Stimulated activated effector memory CD8-positive, alpha-beta T cell treated with anti-CD3 and anti-CD28 coated beads, Interleukin-12 subunit alpha, Interleukin-12 subunit beta, amount 100 ng/mL, for 72 hours (primary cell): Measurements from ENCODE around the gene HNRNPA3.
A peak's percentile ranks its signal among the peaks of the same experiment; 100 is the strongest.
"Not testable (repeated sequence)": the region's sequence is repeated elsewhere in the genome, so short reads cannot be mapped to it uniquely, and the experiment has no call there.

ENCODE experiments used
- ATAC-seq: fragments of 150-1000 bp; cut with Tn5 transposase; 2 replicates; pipeline ENCODE4 v1.10.0; 2021
- DNase-seq, 2 donors: peaks; one replicate each; pipeline ENCODE4 v3.0.0; 2021 to 2022; ENCODE audit warnings: low spot score in 2 of 2
- H3K27ac Mint-ChIP-seq: one replicate; pipeline ENCODE4 v1.8.0; 2022; ENCODE audit warnings: mild to moderate bottlenecking, mixed read lengths
- H3K36me3 Mint-ChIP-seq: one replicate; pipeline ENCODE4 v1.8.0; 2022; ENCODE audit warnings: mild to moderate bottlenecking, mixed read lengths
- H3K4me1 Mint-ChIP-seq: one replicate; pipeline ENCODE4 v1.8.0; 2022; ENCODE audit warnings: mixed read lengths
- H3K4me3 Mint-ChIP-seq: one replicate; pipeline ENCODE4 v1.8.0; 2022; ENCODE audit warnings: mild to moderate bottlenecking, mixed read lengths
- H3K9me3 Mint-ChIP-seq: one replicate; pipeline ENCODE4 v1.8.0; 2022; ENCODE audit warnings: mixed read lengths

The HNRNPA3 gene

DNA sequence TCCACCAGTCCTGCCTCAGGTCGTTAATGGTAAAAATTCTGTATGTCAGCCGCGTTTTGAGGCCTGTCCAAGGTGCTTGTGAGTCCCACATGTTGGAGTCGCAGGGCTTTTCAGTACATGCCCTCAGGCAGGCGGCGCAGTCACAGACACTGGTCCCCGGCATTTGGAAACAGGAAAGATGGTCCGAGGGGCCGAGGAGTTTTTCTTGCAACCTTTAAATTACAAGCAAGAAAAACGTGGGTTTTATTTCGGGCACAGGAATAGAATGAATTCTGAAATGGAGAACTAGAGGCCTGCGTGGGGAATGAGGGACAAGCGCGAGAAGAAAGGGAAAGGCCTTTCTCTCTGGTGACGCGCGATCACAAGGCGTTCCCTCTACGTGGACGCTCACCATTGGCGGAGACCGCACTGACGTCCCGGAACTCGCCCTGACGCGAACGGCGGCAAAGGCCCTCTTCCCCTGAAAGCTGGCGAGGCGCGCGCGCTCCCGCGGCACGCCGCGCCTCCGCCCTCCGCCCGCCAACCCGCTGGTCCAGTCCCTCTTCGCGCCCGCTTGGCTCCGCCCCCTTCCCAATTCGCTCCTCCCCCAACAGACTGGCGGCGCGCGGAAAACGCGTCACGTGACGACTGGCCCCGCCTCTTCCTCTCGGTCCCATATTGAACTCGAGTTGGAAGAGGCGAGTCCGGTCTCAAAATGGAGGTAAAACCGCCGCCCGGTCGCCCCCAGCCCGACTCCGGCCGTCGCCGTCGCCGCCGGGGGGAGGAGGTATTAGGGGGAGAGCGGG is at the start of gene HNRNPA3:
TSS of gene HNRNPA3 (plus strand) at position 689 of the 785 bp plus-strand sequence. CDS start at position 695, 6 bp downstream.
- peaks cover 66% of the 10 kb centered on the region for H3K36me3 Mint-ChIP-seq
- no peaks in the 10 kb centered on the region for H3K9me3 Mint-ChIP-seq
- ATAC-seq (peak; percentile 93), DNase-seq (peak; percentile 99 to 100)
- peak within 1 kb of the TSS; percentile 99 for H3K27ac Mint-ChIP-seq
- H3K4me1 Mint-ChIP-seq = peaks cover 37% of the 10 kb centered on the region
- H3K4me3 Mint-ChIP-seq = peak within 1 kb of the TSS; percentile 83

DNA sequence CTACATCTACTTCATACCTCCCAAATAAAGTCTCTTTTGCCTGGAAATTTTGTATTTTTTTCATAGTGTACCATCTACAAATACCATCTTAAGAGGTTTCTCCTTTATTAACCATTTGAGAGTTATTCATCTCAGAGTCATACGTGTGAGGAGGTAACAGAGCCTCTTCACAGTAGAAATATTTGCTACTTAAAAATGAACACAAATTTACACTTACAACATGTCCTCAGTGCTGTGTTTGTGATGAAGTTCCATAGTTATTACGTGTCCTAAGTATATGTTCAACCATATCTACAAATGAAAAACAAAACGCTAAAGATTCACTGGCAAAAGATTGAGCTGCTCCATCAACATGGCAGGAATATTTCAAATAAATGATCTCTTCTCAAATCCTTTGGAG is 48.5 kb upstream of the HNRNPA3 start:
- peaks cover 13% of the 10 kb centered on the region for H3K4me1 Mint-ChIP-seq
- no peaks in the 10 kb centered on the region for H3K36me3 Mint-ChIP-seq
- DNase-seq = no peak
- H3K9me3 Mint-ChIP-seq = no peaks in the 10 kb centered on the region
- ATAC-seq = no peak
- H3K4me3 Mint-ChIP-seq = no peak overlapping the region
- H3K27ac Mint-ChIP-seq = no peak overlapping the region

DNA sequence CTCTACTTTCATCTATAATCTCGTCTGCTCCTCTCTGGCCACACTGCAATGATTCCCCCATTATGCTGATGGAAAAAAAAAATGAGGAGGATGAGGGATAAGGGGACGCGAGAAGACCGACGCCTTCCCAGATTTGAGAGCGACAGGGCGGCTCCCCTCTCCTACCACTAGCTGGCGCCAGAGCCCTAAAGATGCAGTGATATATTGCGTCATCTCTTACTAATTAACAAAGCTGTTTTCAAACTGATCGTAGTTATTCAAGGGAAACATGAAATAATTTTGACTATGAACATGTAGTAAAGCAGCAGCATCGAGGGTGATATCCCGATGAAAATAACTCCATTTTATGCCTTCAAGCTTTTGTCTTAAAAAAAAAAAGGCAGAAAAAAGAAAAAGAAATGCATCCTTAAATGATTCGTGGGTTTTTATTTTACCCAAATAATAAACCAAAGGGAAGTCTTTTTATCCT is 48.0 kb upstream of the HNRNPA3 start:
- no peak overlapping the region for H3K4me3 Mint-ChIP-seq
- no peak overlapping the region for H3K27ac Mint-ChIP-seq
- no peaks in the 10 kb centered on the region for H3K9me3 Mint-ChIP-seq
- DNase-seq = peak; percentile 72 to 87
- peaks cover 18% of the 10 kb centered on the region for H3K4me1 Mint-ChIP-seq
- H3K36me3 Mint-ChIP-seq = no peaks in the 10 kb centered on the region
- peak; percentile 87 for ATAC-seq

DNA sequence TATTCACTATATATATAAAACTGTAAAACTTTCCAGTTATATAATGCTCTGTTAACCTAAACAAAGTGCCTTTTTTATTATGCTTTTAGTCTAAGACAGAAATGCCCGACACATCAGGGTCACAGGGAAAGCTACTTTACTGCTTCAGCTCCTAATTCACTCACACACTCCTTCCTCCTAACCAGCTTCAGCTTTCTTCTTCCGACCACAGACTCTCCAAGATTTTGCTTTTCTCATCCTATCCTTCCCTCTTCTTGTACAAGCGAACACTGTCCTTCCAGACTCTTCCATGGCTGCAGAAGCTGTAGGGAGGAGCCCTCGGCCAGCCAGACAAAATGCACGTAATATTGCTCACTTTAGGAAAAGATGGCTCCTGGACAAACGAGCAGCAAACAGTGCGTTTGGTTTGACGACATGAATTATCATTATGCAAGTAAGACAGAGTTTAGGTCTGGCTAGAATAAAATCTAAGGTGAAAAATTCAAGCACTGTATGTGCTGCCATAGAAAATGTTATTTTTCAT is 47.5 kb upstream of the HNRNPA3 start:
- no peak for ATAC-seq

DNA sequence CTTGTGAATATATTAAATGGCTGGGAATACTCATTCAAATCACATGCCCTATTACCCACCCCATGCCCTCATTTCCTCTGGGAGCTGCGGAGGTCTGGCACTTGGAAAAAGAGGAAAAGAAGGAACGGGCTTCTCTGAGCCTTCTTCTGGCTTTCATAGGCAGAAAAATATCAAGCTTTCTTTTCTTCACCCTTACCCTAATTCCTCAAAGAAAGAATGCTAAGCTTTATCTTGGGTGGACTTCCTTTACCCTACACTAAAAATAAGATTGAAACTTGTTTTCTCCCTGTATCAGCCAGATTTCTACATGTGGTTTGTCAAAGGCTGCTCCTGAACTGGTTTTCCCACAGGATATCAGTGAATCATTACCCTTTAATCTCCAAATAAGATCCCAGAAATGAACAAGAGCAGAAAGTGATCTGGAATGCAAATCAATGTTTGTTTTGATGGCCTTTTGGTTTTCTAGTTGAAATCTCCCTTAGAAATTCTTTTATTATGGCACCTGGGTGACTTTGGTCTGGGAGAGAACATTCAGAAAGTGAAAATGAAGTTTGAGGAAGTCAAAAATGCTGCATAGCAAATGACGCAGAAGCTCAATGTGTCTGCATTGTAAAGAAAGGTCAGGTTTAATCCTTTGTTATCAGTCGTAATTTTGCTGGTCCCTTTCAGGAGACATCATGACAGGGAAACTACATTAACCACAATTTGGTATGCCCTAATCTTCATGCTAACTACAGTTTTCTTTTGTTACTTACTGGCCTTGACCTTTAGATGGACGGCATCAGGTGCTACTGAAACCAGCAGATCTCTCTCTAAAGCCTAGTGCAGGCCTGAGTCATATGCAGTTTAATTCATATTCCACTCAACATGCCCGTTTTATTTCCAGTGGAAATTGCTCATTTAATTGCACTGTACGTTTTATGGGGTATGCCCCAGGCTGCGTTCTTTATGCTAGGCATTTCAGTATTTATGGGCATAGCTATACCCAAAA is 46.6 kb upstream of the HNRNPA3 start:
- no peaks in the 10 kb centered on the region for H3K9me3 Mint-ChIP-seq
- no peaks in the 10 kb centered on the region for H3K36me3 Mint-ChIP-seq
- DNase-seq = no peak
- H3K4me1 Mint-ChIP-seq = peaks cover 23% of the 10 kb centered on the region
- H3K4me3 Mint-ChIP-seq = peak overlapping the region; percentile 54
- ATAC-seq = peak; percentile 64
- peak overlapping the region; percentile 76 for H3K27ac Mint-ChIP-seq

More for the DNA sequence above, 47.5 kb upstream of the HNRNPA3 start:
- Mint-ChIP-seq H3K27ac (no peak overlapping the region), H3K9me3 (no peaks in the 10 kb centered on the region), H3K4me3 (no peak overlapping the region), H3K4me1 (peaks cover 23% of the 10 kb centered on the region), H3K36me3 (no peaks in the 10 kb centered on the region)
- no peak for DNase-seq

DNA sequence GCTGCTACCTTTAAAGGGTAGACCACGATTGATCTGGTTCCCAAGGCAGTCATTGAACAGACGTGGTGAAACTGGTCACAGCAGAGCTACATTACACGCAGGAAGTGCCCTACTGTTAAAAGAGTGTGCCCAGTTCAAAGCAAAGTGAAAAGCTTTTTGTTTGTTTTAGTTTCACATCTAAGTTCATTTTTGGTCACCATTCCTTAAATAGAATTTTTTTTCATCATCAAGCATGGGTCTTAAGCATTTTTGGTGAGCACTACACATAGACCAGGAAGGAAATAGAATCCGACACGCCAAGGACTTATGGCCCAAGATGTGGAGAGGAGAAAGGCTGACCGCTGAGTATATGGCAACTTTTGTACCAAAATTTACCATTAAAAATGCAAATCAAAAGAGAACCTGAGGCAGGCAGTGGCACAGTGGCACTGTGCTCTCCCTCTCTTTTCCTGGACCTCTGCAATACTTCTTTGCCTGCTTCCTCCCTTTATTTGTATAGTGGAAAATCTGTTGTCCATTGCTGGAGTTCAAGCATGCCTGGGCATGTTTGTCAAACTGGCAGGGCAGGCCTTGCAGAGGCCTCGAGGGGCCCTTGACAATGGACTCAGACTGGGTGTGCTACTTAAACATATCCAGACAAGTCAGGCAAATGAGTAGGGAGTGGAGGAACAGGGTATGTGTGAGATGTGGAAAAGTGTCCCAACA is 42.6 kb upstream of the HNRNPA3 start:
- peak; percentile 72 for ATAC-seq
- DNase-seq = no peak
- H3K9me3 Mint-ChIP-seq = no peaks in the 10 kb centered on the region
- peak overlapping the region; percentile 35 for H3K27ac Mint-ChIP-seq
- no peak overlapping the region for H3K4me3 Mint-ChIP-seq
- no peaks in the 10 kb centered on the region for H3K36me3 Mint-ChIP-seq
- peaks cover 23% of the 10 kb centered on the region for H3K4me1 Mint-ChIP-seq

DNA sequence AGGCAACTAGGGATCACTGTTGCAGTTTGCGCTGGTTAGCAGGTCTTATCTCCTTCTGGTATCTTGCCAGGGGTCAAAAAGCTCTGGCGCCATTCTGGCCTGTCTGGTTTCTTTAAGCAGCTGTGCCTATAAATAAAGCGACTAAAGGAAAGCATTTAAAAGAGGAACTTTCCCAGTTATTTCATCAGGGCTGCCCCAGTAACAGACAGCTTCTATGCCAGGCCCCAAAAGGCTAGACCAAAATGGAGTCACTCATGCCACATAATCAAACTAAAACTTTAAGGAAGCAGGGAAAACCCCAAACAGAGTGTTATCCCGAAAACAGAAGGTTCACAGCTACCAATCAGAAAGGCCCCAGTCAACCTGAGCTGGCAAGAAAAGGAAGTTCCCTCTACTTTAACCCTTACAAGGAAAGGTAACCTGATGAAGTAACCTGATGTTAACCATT is 41.2 kb upstream of the HNRNPA3 start:
- ATAC-seq = no peak

DNA sequence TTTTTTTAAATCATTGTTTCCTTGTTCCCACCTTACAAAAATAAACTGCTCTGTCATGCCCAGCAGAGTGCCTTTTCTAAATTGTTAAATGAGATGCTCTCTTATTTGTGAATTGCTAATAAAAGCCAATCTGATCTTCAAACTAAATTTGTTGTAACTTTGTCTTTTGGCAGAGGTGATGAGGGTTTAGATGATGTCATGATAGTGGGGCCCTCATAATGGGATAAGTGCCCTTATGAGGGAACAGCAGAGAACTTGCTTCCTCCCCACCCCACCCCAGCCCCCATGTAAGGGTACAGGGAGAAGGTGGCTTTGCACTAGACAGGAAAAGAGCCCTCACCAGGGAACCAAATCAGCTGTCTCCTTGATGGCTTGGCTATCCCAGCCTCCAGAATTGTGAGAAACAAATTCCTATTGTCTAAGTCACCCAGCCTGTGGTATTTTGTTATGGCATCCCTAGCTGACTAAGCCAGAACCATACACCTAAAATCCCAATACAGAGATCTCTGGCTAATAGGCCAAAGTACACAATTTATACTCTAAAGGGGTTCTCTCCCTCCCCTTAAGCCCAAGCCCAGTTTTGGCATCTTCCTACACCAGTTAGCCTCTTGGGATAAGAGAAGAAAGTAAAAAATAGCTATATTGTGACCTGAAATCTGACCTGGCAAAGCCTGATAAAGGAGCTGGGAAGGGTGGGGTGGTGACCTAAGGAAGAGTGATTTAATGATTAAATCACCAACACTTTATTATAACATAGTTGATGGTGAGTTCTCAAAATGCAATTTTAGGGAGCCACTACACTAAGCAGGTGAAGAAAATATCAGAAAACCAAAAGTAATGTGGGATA is 40.3 kb upstream of the HNRNPA3 start:
- H3K27ac Mint-ChIP-seq = no peak overlapping the region
- ATAC-seq (no peak), DNase-seq (no peak)
- H3K9me3 Mint-ChIP-seq = no peaks in the 10 kb centered on the region
- H3K4me1 Mint-ChIP-seq = peaks cover 10% of the 10 kb centered on the region
- no peaks in the 10 kb centered on the region for H3K36me3 Mint-ChIP-seq
- H3K4me3 Mint-ChIP-seq = no peak overlapping the region

More for the DNA sequence above, 41.2 kb upstream of the HNRNPA3 start:
- DNase-seq = no peak
- Mint-ChIP-seq H3K4me1 (peaks cover 14% of the 10 kb centered on the region), H3K9me3 (no peaks in the 10 kb centered on the region), H3K27ac (no peak overlapping the region), H3K4me3 (no peak overlapping the region), H3K36me3 (no peaks in the 10 kb centered on the region)

DNA sequence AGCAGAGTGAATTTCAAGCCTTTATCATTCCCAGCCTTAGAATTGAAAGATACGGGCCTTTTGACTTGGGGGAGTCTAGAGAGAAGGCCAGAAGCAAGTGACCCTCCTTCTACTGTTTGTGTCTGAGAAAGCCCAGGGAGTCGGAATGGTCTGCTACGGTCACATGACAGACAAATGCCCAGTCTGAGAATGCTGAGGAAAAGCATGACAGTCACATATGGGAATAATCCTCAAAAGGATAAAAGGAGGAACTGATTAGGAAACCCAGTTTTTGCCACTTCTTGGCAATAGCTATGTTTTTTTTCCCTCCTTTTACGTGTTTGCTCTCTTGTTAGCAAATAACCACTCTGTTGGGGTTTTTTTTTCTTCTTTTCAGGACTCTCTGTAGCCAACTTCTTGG is 38.1 kb upstream of the HNRNPA3 start:
- peaks cover 6% of the 10 kb centered on the region for H3K4me1 Mint-ChIP-seq

DNA sequence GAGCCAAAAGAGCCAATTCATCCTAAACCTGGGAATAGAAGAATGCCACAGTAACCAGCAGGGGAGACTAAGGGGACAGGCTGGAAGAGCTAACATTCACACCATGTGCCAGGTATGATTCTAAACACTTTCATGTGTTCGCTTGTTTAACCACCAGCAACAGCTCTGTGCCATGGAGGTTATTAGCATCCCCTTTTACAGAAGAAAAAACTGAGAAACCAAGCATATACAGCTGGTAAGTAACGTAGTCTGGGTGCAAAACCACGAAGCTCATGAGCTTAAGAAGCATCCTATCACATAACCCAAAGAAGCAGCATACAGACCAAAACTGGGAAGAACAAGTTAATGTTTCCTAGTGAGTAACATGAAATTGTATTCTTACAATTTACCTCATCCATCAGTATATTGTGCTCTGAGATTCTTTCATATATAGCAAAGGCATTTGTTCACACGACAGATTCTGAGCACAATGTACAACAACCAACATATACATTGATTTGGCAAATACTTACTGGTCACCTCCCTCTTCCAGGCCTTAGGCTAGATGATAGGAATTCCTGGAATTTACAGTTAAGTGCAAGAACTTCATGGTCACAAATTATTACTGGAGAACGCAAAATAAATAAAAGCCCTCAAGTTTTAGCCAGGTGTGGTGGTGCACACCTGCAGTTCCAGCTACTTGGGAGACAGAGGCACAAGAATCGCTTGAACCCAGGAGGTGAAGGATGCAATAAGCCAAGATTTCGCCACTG is 36.5 kb upstream of the HNRNPA3 start:
- DNase-seq = no peak
- Mint-ChIP-seq H3K27ac (no peak overlapping the region), H3K9me3 (no peaks in the 10 kb centered on the region)

More for the DNA sequence above, 38.1 kb upstream of the HNRNPA3 start:
- Mint-ChIP-seq H3K27ac (no peak overlapping the region), H3K9me3 (no peaks in the 10 kb centered on the region), H3K36me3 (no peaks in the 10 kb centered on the region), H3K4me3 (no peak overlapping the region)
- DNase-seq (no peak), ATAC-seq (no peak)

DNA sequence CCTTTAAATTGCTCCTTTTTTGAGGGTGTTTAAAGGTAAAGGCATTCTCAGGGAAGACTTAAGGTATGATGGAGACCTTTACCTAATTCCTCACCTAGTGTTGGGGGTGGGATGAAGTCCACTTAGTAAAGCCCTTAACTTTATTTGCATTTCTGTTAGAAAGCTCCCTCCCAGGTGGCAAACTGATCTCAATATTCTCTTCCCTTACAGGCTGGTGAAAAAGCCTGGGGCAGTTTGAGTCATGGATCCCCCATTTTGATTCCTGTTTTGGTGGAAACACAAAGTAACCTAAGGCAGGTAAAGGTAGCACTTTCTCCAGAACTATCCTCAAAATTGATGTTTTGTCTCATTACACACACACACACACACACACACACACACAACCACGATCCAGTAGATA is 33.8 kb upstream of the HNRNPA3 start:
- Mint-ChIP-seq H3K36me3 (no peaks in the 10 kb centered on the region), H3K4me1 (no peaks in the 10 kb centered on the region), H3K9me3 (no peaks in the 10 kb centered on the region), H3K27ac (no peak overlapping the region), H3K4me3 (no peak overlapping the region)
- ATAC-seq (no peak), DNase-seq (no peak)

More for the DNA sequence above, 36.5 kb upstream of the HNRNPA3 start:
- Mint-ChIP-seq H3K36me3 (no peaks in the 10 kb centered on the region), H3K4me1 (no peaks in the 10 kb centered on the region), H3K4me3 (no peak overlapping the region)
- ATAC-seq = no peak

DNA sequence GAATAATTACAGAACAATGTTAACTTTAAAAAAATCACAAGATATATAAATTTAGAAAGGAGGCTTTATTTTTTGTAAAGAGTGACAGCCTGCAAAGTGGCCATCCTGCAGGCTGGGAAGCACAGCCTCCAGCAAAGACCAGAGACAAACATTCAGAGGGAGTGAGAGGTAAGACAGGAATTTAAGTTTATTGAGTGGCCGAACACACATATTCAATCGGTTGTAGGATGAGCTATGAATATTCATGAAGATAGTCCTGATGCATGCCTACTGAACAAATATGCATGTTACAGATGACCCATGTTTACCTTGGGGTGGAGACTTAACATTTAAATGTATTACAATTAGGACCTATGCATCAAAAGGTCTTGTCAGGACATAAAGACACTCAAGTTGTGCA is 33.4 kb upstream of the HNRNPA3 start:
- Mint-ChIP-seq H3K4me1 (no peaks in the 10 kb centered on the region), H3K27ac (no peak overlapping the region), H3K36me3 (no peaks in the 10 kb centered on the region), H3K9me3 (no peaks in the 10 kb centered on the region), H3K4me3 (no peak overlapping the region)
- no peak for DNase-seq
- ATAC-seq = no peak

DNA sequence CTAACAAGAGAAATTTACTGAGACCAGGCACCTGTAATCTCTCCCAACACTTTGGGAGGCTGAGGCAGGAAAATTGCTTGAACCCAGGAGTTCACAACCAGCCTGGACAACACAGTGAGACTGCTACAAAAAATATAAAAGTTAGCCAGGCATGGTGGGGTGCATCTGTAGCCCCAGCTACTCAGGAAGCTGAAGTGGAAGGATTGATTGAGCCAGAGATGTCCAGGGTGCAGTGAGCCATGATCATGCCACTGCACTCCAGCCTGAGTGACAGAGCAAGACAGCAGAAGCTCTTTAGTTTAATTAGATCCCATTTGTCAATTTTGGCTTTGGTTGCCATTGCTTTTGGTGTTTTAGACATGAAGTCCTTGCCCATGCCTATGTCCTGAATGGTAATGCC is 32.9 kb upstream of the HNRNPA3 start:
- not testable (repeated sequence) for H3K9me3 Mint-ChIP-seq, H3K4me3 Mint-ChIP-seq, H3K36me3 Mint-ChIP-seq, H3K4me1 Mint-ChIP-seq, ATAC-seq, DNase-seq, H3K27ac Mint-ChIP-seq
